HepG2 (cell line): Measurements from ENCODE around the gene WDR89. TPM values are rescaled to one million over a fixed set of nuclear protein-coding genes. Genes with fewer than 3 reads are reported as not detected.

Source experiments
- ATAC-seq: fragments of 200-7000 bp; cut with Tn5 transposase; 3 replicates; pipeline ENCODE4 v1.9.1; 2020; ENCODE audit warnings: mild to moderate bottlenecking, moderate library complexity
- BruUV-seq: library from RNA; stranded (reverse); fragments of 400-500 nt; replicated peaks from 2 replicates; lab custom pipeline; 2021; lab: Mats Ljungman, UMichigan
- CTCF ChIA-PET: fragments of 300-600 bp; formaldehyde crosslinking; extraction: SDS; loops from one replicate; lab custom pipeline; 2021; ENCODE audit warnings: low total read pairs, inconsistent platforms, low intra/inter-chr PET ratio; lab: Yijun Ruan, JAX
- POLR2A ChIA-PET: fragments of 350-600 bp; sonication (Branson Sonifier 250); formaldehyde crosslinking; loops from one replicate; lab custom pipeline; 2020; ENCODE audit warnings: antibody characterized with exemption, inconsistent platforms; lab: Yijun Ruan, JAX
- DNase-seq: peaks from one replicate; pipeline ENCODE4 v3.0.0-alpha.2; 2015; ENCODE audit warnings: low spot score
- FAIRE-seq: peaks from 3 replicates; lab custom pipeline; 2011; peaks lifted over from hg19 to GRCh38; lab: Jason Lieb, UNC
- H2AFZ ChIP-seq: one replicate; pipeline ENCODE4 v1.6.1; 2011; ENCODE audit warnings: low read length, inconsistent platforms
- H3K27ac ChIP-seq: fragments of 300-600 bp; 3 replicates; pipeline ENCODE4 v1.8.0; 2011; ENCODE audit warnings: mixed run types, mild to moderate bottlenecking, mixed read lengths, low read length, inconsistent platforms; ENCODE audit not compliant: insufficient read depth; ENCODE audit errors: extremely low read length
- H3K27me3 ChIP-seq, 2 experiments: fragments of 200-600 bp in 1 of 2; 2 replicates in 1 of 2; 3 replicates in 1 of 2; pipeline versions ENCODE4 v1.6.0 to v1.8.0; 2011; ENCODE audit warnings: low read length in 2 of 2, mild to moderate bottlenecking in 2 of 2, moderate library complexity in 2 of 2, inconsistent platforms in 1 of 2; ENCODE audit not compliant: insufficient read depth in 2 of 2, control insufficient read depth in 1 of 2
- H3K36me3 ChIP-seq, 2 experiments: fragments of 200-600 bp in 1 of 2; replicated peaks in 1 of 2; 2 replicates in 1 of 2; 3 replicates in 1 of 2; pipeline versions ENCODE4 v1.5.1 to v1.8.0; 2011; ENCODE audit warnings: low read length in 2 of 2, inconsistent platforms in 1 of 2; ENCODE audit not compliant: insufficient read depth in 2 of 2, control insufficient read depth in 1 of 2
- H3K4me1 ChIP-seq: 2 replicates; pipeline ENCODE4 v1.5.1; 2012; ENCODE audit warnings: low read length, inconsistent platforms; ENCODE audit not compliant: insufficient read depth
- H3K4me2 ChIP-seq: 2 replicates; pipeline ENCODE4 v1.6.0; 2011; ENCODE audit warnings: low read depth, low read length, inconsistent platforms
- H3K4me3 ChIP-seq, 3 experiments: fragments of 200-600 bp in 1 of 3; sonication (generic), shearing (Covaris generic) in 1 of 3; replicated peaks in 1 of 3; 2 replicates each; pipeline ENCODE4 v1.5.1; 2011 to 2016; ENCODE audit warnings: low read length in 3 of 3, inconsistent platforms in 2 of 3, low read depth in 2 of 3, mild to moderate bottlenecking in 2 of 3, control low read depth in 1 of 3, mixed read lengths in 1 of 3; ENCODE audit not compliant: insufficient read depth in 1 of 3
- H3K79me2 ChIP-seq: one replicate; pipeline ENCODE4 v1.6.1; 2011; ENCODE audit warnings: low read length, inconsistent platforms; ENCODE audit not compliant: insufficient read depth
- H3K9ac ChIP-seq: 2 replicates; pipeline ENCODE4 v1.6.0; 2011; ENCODE audit warnings: mild to moderate bottlenecking, low read depth, low read length, inconsistent platforms; ENCODE audit not compliant: insufficient read depth
- H3K9me3 ChIP-seq: 2 replicates; pipeline ENCODE4 v1.5.1; 2012; ENCODE audit warnings: mild to moderate bottlenecking, low read length
- H4K20me1 ChIP-seq: 2 replicates; pipeline ENCODE4 v1.6.0; 2011; ENCODE audit warnings: inconsistent platforms, mild to moderate bottlenecking, low read length, moderate library complexity; ENCODE audit not compliant: insufficient read depth
- ATF2 ChIP-seq: sonication (generic); formaldehyde crosslinking; IDR thresholded peaks from 2 replicates; pipeline ENCODE4 v1.4.0; 2020; ENCODE audit warnings: missing genetic modification reagents
- ATF7 ChIP-seq, 2 experiments: fragments of 450-650 bp in 1 of 2; sonication (generic) in 1 of 2; formaldehyde crosslinking in 1 of 2; IDR thresholded peaks; 2 replicates each; pipeline versions ENCODE4 v1.4.0 to v1.6.1; 2016 to 2020; ENCODE audit warnings: antibody characterized with exemption in 1 of 2, mild to moderate bottlenecking in 1 of 2, missing genetic modification reagents in 1 of 2
- KAT7 ChIP-seq: IDR thresholded peaks from 2 replicates; pipeline ENCODE4 v1.6.1; 2018; ENCODE audit warnings: borderline replicate concordance, missing compliant biosample characterization
- KDM4B ChIP-seq: sonication (generic); formaldehyde crosslinking; IDR thresholded peaks from 2 replicates; pipeline ENCODE4 v1.4.0; 2020; ENCODE audit warnings: missing genetic modification reagents
- KLF12 ChIP-seq: sonication (generic); formaldehyde crosslinking; IDR thresholded peaks from 2 replicates; pipeline ENCODE4 v1.4.0; 2020; ENCODE audit warnings: missing genetic modification reagents, borderline replicate concordance
- PAXIP1 ChIP-seq: sonication (generic); formaldehyde crosslinking; conservative IDR thresholded peaks from 2 replicates; pipeline ENCODE4 v1.4.0; 2020; ENCODE audit warnings: mild to moderate bottlenecking, missing genetic modification reagents, moderate library complexity
- PITX1 ChIP-seq: sonication (generic); formaldehyde crosslinking; IDR thresholded peaks from 2 replicates; pipeline ENCODE4 v1.5.1; 2020; ENCODE audit warnings: mild to moderate bottlenecking, missing genetic modification reagents
- POLR2AphosphoS2 ChIP-seq: IDR thresholded peaks from 2 replicates; pipeline ENCODE4 v1.6.1; 2011; ENCODE audit warnings: low read depth, low read length, improper control_type of control experiment
- TBP ChIP-seq: sonication (generic); formaldehyde crosslinking; IDR thresholded peaks from 2 replicates; pipeline ENCODE4 v1.5.0; 2020; ENCODE audit warnings: missing genetic modification reagents
- ZBTB33 ChIP-seq: sonication (generic); formaldehyde crosslinking; IDR thresholded peaks from 2 replicates; pipeline ENCODE4 v1.4.0; 2020; ENCODE audit warnings: missing genetic modification reagents
- ZMYM4 ChIP-seq: sonication (generic); formaldehyde crosslinking; IDR thresholded peaks from 2 replicates; pipeline ENCODE4 v1.8.1; 2023; ENCODE audit warnings: mild to moderate bottlenecking, missing genetic modification reagents
- ZNF121 ChIP-seq: sonication (generic); formaldehyde crosslinking; IDR thresholded peaks from 2 replicates; pipeline ENCODE4 v1.5.0; 2020; ENCODE audit warnings: mild to moderate bottlenecking, missing genetic modification reagents
- ZNF343 ChIP-seq: sonication (generic); formaldehyde crosslinking; IDR thresholded peaks from 2 replicates; pipeline ENCODE4 v1.4.0; 2020; ENCODE audit warnings: mild to moderate bottlenecking, missing genetic modification reagents
- ZNF562 ChIP-seq: sonication (generic); formaldehyde crosslinking; IDR thresholded peaks from 2 replicates; pipeline ENCODE4 v1.8.0; 2022; ENCODE audit warnings: missing genetic modification reagents, borderline replicate concordance
- ZNF616 ChIP-seq: sonication (generic); formaldehyde crosslinking; IDR thresholded peaks from 2 replicates; pipeline ENCODE4 v1.5.0; 2020; ENCODE audit warnings: low read depth, mild to moderate bottlenecking, missing genetic modification reagents
- ZNF780A ChIP-seq: sonication (generic); formaldehyde crosslinking; IDR thresholded peaks from 2 replicates; pipeline ENCODE4 v1.8.0; 2022; ENCODE audit warnings: mild to moderate bottlenecking, missing genetic modification reagents, moderate library complexity
- ZNF790 ChIP-seq: sonication (generic); formaldehyde crosslinking; IDR thresholded peaks from 2 replicates; pipeline ENCODE4 v1.8.0; 2022; ENCODE audit warnings: missing genetic modification reagents, mild to moderate bottlenecking, borderline replicate concordance
- WGBS: methylation state at CpG from one replicate; pipeline ENCODE4 v1.1.6; 2017; ENCODE audit warnings: low lambda C conversion rate; 5-methylcytosine and 5-hydroxymethylcytosine counted together
- in situ Hi-C: cut with HindIII; loops from 2 replicates; pipeline ENCODE4 v1.10.0; 2017; ENCODE audit warnings: low pct_unique_long_range_greater_than_20kb; ENCODE audit not compliant: extremely low pct_ligation_motif_present
- intact Hi-C: fragments of 100-400 bp; cut with micrococcal nuclease; formaldehyde crosslinking; loops from one replicate; pipeline ENCODE4 v1.10.0; 2022; ENCODE audit not compliant: unreplicated experiment
- polyA plus RNA-seq, 8 experiments: library from polyadenylated mRNA; depleted of rRNA in 3 of 8; stranded (reverse) in 7 of 8; unstranded in 1 of 8; fragments of >200 nt; fragmentation: Illumina TruSeq in 4 of 8; extraction: Trizol in 4 of 8; gene quantifications; 2 replicates each; pipeline versions ENCODE4 v1.2.1 to v1.2.3, GENCODE V29; 2011 to 2016; ENCODE audit warnings: low read depth in 4 of 8, missing spikeins in 1 of 8, mixed read lengths in 1 of 8; ENCODE audit not compliant: insufficient read depth in 1 of 8
- total RNA-seq, 5 experiments: library from RNA; depleted of rRNA; stranded (reverse); fragments of >200 nt; fragmentation: Illumina TruSeq; extraction: Trizol; gene quantifications; 2 replicates each; pipeline ENCODE4 v1.2.3, GENCODE V29; 2016; ENCODE audit warnings: low read depth in 1 of 5

Gene WDR89
- total and polyA plus RNA-seq, 2 of the 13 experiments (the other 11 are each of a cell fraction or from before 2014, with no cell fraction given): 5.2 to 20.1 TPM

- intact Hi-C loops: no loop called here
- no TSS peak for BruUV-seq
- no peak for TF ChIP-seq ZNF616 (CRISPR knock-in tag)
- TF ChIP-seq ATF2 (CRISPR knock-in tag): no peak
- TF ChIP-seq ZBTB33 (CRISPR knock-in tag): no peak
- no peak for TF ChIP-seq ATF7 (IDR thresholded peaks at IDR 0.05)
- no peak for TF ChIP-seq ATF7 (CRISPR knock-in tag; IDR thresholded peaks at IDR 0.05)
- TF ChIP-seq ZNF562: no peak
- TF ChIP-seq ZMYM4 (CRISPR knock-in tag): no peak
- no peak for TF ChIP-seq TBP (CRISPR knock-in tag)
- no peak for TF ChIP-seq POLR2AphosphoS2
- TF ChIP-seq ZNF790 (CRISPR knock-in tag): no peak
- no peak for TF ChIP-seq ZNF121 (CRISPR knock-in tag)
- no peak for TF ChIP-seq KLF12 (CRISPR knock-in tag)
- no peak for TF ChIP-seq ZNF780A
- TF ChIP-seq KDM4B (CRISPR knock-in tag): no peak
- no peak for TF ChIP-seq PITX1 (CRISPR knock-in tag)
- no peak for TF ChIP-seq KAT7 (CRISPR knock-in tag)
- no peak for TF ChIP-seq ZNF343 (CRISPR knock-in tag)
- no peak for TF ChIP-seq PAXIP1 (CRISPR knock-in tag)
Observed at GRCh38 chr14:63682727-63683593, 41.3 kb upstream of the WDR89 start.

More at GRCh38 chr14:63682727-63683593, 41.3 kb upstream of the WDR89 start:
- H3K4me1 ChIP-seq: no peaks in the 10 kb centered on the region
- ATAC-seq (no peak), DNase-seq (no peak), FAIRE-seq (no peak)
- H3K27me3 ChIP-seq: no peaks in the 10 kb centered on the region; a peak in 1 of 5 replicates
- no peaks in the 10 kb centered on the region for H3K79me2 ChIP-seq
- in situ Hi-C loops: no loop called here
- H2AFZ ChIP-seq: no peak overlapping the region
- H3K9ac ChIP-seq: no peak overlapping the region
- no peak overlapping the region for H3K4me3 ChIP-seq
- WGBS: 96% methylated on average over 9 of the region's 9 CpGs
- ChIA-PET CTCF (no interaction called here), POLR2A (no interaction called here)
- H3K4me2 ChIP-seq: no peak overlapping the region
- H4K20me1 ChIP-seq: no peaks in the 10 kb centered on the region
- no peak overlapping the region for H3K27ac ChIP-seq
- H3K9me3 ChIP-seq: no peaks in the 10 kb centered on the region
- peaks cover 0 to 1% of the 10 kb centered on the region in 2 experiments; a peak in 1 of 5 replicates for H3K36me3 ChIP-seq
